ENCODE results near the gene ZNF516.

ZNF516 gene

DNA sequence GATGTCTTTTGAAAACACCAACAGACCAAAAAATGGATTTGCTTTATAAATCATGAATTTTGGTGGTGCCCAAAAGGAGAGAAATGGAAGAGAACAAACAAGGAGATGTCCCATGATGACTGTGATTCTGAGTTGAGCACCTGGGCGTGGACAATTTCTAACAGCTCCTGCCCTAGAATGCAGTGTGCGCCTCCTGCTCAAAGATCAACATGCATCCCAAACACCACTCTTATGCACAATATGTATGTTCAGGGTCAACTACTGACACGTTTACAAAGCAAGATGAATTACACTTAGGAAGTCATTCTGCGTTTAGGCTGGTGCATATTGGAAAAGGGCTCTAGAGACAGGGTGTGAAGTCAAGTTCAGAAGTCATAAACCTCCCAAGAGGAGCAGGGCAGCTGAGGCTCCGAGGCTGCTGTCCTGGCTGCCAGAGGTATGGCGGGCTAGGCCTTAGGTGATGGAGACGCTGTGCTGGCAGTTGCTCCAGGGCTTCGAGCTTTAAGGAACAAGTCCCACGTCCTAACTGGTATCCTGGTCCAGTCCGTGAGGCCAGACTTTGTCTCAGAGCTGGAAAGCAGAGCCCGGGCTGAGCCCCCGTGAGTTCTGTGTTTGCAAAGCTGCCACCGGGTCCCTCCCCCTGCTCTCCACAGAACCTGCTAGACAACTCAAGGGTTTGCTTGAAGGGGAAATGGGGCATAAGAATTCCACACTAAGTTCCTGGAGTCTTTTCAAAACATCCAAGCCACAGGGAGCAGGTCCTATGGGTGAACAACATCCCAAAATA lies 74.0 kb downstream of the ZNF516 start:
- DNase-seq: no peak

- DNase-seq: no peak
Observed at GRCh38 chr18:76419811-76420210, 75.2 kb downstream of the ZNF516 start.

DNA sequence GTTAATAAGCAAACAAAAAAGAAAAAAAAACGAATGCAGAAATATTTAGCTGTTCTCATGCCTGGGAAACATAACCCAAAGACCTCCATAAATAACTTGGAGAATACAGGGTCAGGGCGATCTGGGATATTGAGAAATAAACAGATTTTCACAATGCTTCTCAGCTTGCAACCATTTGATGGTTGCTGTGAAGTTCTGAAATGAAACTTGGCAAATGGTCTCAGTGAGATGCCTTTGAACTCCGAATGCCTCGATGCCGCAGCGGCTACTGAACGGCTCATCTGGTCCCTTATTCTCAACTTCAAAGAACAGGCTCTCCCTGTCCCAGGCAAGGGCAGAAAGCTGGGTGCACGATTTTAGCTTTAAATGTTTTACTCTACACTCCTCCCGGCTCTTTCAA lies 78.1 kb downstream of the ZNF516 start:
- DNase-seq: no peak

DNA sequence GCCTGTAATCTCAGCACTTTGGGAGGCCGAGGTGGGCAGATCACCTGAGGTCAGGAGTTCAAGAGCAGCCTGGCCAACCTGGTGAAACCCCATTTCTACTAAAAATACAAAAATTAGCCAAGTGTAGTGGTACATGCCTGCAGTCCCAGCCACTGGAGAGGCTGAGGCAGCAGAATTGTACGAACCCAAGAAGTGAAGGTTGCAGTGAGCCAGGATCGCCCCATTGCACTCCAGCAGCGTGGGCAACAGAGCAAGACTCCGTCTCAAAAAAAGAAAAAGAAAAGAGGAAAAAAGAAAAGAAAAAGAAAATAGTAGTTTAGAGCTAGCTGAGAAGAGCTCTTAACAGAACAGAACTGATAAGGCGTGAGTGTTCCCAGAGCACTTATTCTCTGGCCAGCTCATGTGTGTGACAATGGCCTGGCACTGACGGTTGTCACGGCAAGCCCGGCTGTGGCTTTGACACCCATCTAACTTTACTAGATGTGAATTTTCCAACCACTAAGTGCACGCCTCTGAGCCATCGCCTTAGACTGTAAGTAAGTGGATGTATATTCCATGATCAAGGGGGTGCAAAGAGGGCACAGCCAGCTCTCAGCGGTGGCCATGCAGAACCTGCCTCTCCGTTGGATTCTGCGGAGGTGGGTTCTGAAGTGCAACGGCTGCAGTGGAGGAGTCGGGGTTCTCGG lies 80.0 kb downstream of the ZNF516 start:
- DNase-seq: no peak

GRCh38 chr18:76412818-76413565 lies 82.0 kb downstream of the ZNF516 start:
- DNase-seq: no peak

GRCh38 chr18:76412010-76412817 lies 82.8 kb downstream of the ZNF516 start:
- no peak for DNase-seq

- DNase-seq: no peak
Observed at GRCh38 chr18:76410660-76411417, 84.2 kb downstream of the ZNF516 start.

DNA sequence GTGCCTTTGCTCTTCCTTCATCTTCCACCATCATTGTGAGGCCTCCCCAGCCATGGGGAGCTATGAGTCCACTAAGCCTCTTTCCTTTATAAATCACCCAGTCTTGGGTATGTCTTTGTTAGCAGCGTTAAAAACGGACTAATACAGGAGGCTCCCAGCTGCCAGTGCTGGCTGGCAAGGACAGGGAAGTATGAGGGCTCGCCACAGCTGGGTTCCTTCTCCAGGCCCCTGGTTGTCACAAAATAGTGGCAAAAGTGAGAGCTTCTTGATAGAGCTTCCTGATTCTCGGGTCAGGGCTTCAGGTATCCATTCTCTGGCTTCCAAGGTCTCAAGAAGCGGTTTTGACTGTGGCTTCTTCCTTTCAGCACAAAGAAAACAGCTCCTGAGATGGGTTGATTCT lies 85.0 kb downstream of the ZNF516 start:
- no peak for DNase-seq

- DNase-seq: no peak
Observed at GRCh38 chr18:76408480-76409067, 86.5 kb downstream of the ZNF516 start.

GRCh38 chr18:76407681-76408080 lies 87.4 kb downstream of the ZNF516 start:
- DNase-seq: no peak

DNA sequence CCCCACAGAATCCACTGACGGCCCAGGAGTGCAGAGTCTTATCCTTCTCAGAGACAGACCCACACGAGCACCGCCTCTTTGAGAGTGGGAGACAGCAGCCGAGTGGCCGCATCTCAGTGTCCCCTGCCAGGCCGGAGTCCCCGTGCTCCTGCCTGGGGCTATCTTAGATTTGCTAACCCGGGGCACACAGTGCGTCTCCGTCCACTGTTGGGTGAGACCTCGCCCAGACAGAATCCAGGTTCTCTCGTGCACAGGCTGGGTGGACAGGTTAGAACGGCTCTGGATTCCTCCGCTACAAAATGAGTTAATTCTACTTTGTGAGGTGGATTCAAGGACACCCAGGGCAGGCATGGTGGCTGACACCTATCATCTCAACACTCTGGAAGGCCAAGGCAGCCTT lies 88.3 kb downstream of the ZNF516 start:
- no peak for DNase-seq

GRCh38 chr18:76405681-76406356 lies 89.2 kb downstream of the ZNF516 start:
- no peak for DNase-seq

- no peak for DNase-seq
Observed at GRCh38 chr18:76405280-76405679, 89.8 kb downstream of the ZNF516 start.

GRCh38 chr18:76404345-76404831 lies 90.7 kb downstream of the ZNF516 start:
- DNase-seq: no peak

DNA sequence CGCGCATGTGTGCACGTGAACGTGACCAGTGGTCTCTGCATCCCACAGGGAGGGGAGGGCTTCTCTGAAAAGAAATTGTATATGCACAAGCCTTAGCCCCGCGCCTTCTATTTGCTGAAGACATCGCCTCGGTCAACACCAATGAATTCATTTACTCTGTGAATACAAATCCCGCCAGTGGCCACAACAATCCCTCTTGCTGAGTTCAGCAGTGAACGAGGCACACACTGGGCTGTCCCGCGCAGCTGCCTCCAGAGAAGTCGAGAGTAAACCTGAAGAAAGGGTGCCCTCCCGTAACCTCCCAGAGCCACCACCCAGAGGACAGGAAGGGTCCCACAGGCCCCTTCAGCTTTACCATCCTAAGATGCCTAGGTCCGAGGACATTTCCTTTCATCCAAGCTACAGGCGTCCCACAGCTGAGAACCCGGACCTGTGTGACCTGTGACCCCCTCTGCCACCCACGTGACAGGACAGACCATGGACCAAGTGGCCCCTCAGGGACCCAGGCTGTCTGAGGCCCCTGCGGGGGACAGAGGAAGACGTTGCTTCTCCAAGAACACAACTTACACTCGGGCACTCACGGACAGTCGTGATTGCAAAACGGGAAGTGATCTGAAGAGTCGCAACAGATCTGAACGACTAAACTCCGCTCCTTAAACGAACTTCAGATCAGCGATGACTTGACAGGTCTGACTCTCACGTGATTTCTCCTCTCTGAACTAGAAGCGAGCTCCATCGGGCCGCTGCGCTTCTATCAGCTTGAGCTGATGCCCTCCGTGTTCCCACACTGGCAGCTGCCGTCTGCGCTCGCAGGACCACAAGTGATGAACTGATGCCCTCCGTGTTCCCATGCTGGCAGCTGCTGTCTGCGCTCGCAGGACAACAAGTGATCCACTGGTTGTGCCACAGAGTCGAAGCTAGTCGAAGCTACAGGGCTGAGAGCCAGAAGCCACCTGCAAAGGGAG lies 92.7 kb downstream of the ZNF516 start:
- DNase-seq: no peak

GRCh38 chr18:76401498-76401897 lies 93.5 kb downstream of the ZNF516 start:
- DNase-seq: no peak

GRCh38 chr18:76399613-76400391 lies 95.2 kb downstream of the ZNF516 start:
- DNase-seq: no peak

DNA sequence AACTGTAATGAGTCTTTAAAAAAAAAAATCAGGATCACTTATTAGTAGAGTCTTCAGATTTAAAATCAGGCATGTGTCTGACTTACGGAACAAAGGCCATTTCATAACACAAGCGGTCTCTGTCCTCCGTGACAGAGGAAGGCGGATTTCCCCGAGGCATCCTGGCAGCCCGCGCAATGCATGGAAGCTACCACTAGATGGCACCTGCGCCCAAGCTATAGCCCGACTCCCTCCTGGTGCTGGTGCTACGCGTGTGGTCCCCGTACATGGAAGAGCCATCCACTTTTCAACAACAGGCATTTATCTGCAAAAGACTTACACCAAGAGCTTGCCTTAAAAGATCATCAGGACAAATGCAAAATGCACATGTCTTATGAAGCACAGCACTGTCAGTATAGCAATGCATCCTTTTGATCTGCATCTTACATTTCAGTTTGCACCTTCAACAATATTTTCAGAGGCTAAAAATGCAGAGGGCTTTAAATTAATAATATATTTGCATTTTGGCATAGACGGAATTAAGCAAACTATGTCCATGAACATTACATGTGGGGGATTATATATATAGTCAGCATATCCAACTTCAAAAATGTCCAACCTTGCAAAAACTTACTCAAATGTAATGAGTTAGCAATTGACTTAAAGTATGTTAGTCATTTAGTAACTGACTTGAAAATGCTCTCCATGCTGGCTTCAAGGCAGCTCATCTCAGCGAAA lies 96.0 kb downstream of the ZNF516 start:
- DNase-seq: peak; percentile 12
